Activated naive CD4-positive, alpha-beta T cell (primary cell): Measurements from ENCODE around the gene LMAN1.

ENCODE experiments used
- DNase-seq, 4 experiments: peaks; one replicate each; lab custom pipeline; 2025; lab: John Stamatoyannopoulos, UW

Gene LMAN1

DNA sequence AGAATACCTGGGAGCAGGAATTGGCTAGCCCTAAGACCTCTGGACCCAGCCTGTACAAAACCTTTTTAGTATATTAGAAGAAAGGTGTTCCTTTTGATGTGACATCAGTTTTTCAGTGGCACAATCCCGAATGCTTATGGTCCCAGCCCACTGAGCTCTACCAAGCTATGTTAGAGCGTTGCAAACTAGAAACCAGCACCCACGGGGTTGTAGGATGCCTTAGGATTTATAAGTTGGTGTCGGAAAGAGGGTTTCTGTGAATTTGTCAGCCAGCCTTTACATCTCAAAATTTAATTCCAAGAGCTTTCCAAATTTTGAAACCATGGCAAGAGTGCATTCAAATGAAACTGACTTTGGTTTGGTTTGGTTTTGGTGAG is 499 bp upstream of the LMAN1 start:
- DNase-seq: peak in 1 of 4 experiments; percentile 14

DNA sequence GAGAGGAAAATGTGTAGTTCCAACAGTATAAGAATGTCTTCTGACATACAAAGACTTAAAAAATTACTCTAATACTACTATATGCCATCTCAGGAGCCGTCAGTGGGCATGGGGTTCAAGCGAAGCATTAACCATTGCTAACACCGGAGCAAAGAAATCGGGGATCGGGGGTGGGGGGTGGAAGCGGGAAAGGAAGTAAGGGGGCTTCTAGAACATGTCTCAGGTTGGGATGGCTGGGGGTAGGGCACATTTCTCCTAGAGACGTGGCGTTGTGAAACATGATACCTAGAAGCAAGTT is 702 bp downstream of the LMAN1 start:
- DNase-seq: no peak

DNA sequence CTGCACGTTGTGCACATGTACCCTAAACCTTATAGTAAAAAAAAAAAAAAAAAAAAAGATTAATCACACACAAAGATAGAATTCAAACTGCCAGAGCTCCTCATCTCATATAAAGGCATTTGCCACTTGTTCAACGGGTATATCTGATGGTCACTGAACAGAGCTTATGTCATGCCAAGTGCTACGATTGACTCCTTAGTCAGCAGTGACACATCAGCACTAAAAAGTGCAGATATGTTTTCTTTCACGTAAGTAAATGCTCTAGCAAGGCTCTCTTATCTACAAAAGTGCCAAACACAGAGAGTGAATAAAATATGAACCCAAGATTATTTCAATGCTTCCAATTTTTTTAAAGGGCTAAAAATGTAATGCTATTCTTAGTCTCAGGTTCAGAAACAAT is 1.1 kb downstream of the LMAN1 start:
- DNase-seq: no peak

- DNase-seq: no peak
These were observed 4.3 kb downstream of the LMAN1 start for GRCh38 chr18:59354731-59355130.

DNA sequence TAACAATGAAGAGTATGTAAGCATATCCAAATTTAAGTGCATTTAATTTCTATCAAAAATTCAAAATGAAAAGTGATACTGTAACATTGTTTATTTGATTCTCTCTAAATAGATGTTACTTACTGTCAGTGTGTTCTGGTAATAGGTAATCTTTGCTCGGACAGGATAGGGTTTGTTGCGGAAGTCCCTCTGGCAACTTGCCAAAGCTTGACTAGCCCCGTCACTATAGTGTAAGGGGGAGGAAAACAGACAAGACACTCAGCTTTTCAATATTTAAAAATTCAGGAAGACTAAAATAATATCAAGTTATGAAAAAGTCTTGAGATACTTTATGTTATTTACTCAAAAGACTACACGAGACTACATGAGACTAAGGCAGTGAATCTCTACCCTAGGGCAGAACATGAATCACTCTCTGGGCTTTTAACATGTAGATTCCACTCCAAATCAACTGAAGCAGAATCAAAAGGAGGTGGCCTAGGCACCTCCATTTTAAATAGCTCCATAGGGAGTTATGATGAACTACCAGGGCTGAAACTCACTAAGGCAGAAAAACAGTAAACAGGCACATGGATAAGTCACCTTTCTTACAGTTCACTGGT is 5.9 kb downstream of the LMAN1 start:
- no peak for DNase-seq

DNA sequence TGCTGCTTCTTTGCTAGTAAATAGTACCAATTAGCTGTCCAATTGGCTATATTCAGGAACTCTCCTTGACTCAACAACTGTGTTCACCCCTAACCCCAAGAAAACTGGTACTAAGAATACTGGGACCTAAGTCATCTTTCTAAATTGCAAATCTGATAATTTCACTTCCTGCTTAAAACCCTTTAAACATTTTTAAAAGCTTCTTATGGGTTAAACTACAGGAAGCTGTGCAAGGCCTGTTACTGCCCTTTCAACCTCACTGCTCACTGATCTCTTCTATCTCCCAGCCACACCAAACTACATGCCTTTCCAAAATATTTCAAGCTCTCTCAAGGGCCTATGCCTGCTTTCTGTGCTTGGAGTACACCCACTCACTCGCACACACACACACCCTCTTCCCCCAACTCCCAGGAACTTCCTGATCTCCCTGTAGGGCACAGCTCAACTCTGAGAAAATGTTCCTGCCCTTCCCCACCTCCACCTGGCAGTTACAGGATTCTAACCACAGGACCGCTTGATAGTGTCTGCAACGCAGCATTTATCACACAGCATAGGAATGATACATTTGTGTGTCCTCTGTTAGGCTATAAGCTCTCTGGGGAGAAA is 6.7 kb downstream of the LMAN1 start:
- no peak for DNase-seq

DNA sequence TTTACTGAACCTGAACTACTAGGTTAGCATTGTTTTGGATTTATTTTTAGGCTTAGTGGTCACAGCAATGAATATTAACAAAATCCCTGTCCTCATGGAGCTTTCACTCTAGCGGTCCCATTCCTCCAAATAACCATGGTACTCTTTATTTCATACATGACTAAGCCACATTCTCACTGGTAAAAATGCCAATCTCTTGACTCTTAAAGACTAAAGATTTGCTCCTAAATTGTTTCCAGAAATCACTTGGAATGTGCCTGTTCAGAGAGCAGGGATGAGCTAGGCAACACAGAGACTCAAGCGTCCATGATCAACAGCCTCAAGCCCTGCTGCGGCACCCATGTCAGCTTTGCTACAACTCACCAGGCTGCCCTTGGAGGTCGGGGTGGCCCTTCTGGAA is 13.5 kb downstream of the LMAN1 start:
- DNase-seq: no peak

GRCh38 chr18:59344996-59345395 is 14.1 kb downstream of the LMAN1 start:
- DNase-seq: no peak

- no peak for DNase-seq
These were observed 15.1 kb downstream of the LMAN1 start for GRCh38 chr18:59343926-59344325.

GRCh38 chr18:59340817-59341216 is 18.2 kb downstream of the LMAN1 start:
- no peak for DNase-seq

DNA sequence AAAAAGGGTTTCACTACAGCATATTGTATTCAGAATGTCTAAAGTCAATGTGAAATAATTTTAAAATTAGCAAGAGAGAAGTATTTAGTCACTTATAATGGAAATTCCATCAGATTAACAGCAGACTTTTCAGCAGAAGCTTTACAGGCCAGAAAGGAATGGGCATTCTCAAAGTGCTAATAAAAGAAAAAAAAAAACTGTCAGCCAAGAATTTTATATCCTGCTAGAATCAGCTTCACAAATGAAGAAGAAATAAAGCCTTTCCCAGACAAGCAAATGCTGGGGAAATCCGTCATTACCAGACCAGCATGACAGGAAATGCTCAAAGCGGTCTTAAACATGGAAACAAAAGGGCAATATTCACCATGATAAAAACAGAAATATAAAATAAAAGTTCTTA is 18.8 kb downstream of the LMAN1 start:
- DNase-seq: no peak

GRCh38 chr18:59332986-59333385 is 26.1 kb downstream of the LMAN1 start:
- DNase-seq: no peak

- DNase-seq: no peak
These were observed 30.4 kb downstream of the LMAN1 start for GRCh38 chr18:59328683-59329082.

- no peak for DNase-seq
These were observed 33.1 kb downstream of the LMAN1 start for GRCh38 chr18:59325965-59326364.

GRCh38 chr18:59324623-59324971 is 34.5 kb downstream of the LMAN1 start:
- DNase-seq: no peak

DNA sequence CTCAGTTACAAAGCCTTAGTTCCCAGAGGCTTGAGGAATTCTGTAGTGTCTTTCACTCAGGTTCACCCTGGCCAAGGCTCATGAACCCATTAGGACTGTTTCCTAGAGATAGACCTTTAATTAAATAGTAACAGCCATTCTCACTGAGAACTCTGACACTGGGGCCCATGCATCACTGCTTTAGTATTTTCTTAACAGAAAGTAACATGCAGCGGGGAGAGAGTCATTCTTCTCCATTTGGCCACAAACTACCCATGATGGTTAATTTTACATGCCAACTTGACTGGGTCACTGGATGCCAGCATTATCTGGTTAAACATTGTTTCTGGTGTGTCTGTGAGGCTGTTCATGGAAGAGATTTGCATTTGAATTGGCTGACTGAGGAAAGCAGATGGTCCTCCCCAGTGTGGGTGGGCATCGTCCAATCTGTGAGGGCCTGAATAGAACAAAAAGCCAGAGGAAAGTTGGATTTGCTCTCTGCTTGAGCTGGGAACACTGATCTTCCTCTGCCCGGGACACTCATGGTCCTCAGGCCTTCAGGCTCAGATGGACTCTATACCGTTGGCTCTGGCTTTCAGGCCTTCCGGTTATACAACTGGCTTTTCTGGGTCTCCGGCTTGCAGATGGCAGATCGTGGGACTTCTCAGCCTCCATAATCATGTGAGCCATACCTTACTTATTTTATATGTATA is 35.0 kb downstream of the LMAN1 start:
- DNase-seq: no peak

DNA sequence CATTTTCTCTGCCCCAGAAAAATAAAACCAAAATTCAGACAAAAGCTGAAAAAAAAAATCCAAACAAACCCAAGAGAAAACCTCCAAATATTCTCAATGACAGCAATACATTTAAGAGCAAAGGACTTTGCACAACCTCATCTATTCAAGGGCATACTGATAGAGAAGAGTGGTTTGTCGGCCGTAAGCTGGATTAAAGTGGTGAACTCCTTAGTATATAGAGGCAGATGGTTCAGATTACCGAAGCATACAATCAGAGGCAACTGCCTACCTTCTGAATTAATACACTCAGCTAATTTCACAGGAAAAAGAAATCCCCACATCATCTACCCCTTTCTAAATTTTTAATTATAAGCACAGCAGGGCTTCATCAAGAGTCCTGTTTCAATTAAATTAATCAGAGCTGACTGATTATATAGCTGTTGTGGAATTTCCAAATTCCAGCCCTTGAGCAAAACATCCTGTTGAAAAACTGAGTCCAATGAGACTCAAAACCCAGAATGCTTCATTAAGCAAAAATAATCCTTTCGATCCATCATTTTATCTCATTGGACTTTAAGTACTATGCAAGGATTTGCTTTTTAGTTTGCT is 40.5 kb downstream of the LMAN1 start, which contains the start of gene CPLX4:
CPLX4 (minus strand) TSS at position 190 of the 591 bp plus-strand sequence; CDS start at position 3, 187 bp downstream.
- DNase-seq: no peak

DNA sequence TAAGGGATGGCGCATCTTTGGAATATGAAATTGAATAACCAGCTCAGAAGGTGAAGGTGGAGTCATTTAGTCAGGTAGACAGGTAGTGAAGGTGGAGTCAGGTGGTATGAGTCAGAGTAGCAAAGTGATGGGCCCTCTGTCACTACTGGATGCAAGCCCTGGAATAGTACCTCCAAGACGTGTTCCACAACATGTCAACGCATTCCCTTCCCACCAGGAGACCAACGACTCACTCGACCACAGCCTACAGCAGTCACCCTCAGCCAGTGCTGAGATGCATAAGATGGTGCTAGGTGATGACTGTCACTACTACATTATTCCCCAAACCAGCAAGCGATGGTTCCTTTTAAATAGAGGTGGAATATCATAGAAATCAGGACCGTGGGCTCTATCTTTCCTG is 47.4 kb downstream of the LMAN1 start:
- no peak for DNase-seq

DNA sequence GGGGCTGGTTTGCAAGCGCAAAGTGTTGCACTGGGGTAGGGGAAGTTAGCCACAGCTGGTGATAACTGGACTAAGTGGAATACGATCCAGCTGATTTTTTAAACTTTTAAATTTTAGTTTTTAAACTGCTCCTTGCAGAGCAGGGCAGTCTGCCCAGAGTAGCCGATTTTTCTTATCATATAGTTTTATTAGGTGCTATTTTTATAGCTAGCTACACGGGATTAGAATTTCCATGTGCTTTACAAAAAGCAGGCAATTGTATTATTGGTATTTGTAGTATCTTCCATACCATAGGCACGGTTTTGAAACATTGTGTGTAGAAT is 50.2 kb downstream of the LMAN1 start:
- no peak for DNase-seq

- DNase-seq: peak; percentile 19 to 60 (median 32)
These were observed 50.7 kb downstream of the LMAN1 start for GRCh38 chr18:59308248-59308937.

DNA sequence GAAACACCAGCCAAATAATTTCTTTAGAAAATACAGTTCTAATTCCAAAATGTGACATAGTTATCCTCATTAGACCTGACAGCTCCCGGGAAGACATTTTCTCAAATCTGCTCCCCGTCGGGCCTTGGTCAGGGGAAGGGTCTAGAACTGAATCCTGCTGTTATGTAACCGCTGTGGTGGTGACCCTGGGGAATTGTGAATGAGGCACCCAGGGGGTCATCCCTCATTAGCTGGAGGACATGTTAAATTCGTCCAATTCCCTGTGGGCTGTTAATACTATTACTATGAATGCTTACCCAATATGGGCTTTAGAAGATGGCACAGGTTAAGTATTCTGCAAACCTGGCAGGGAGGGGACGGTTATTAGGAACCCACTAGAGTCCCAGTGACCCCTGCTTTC is 52.4 kb downstream of the LMAN1 start:
- no peak for DNase-seq

GRCh38 chr18:59305295-59305694 is 53.8 kb downstream of the LMAN1 start:
- no peak for DNase-seq

GRCh38 chr18:59303656-59304195 is 55.3 kb downstream of the LMAN1 start:
- no peak for DNase-seq
